OCI-LY7 (cell line): ENCODE results near the gene DAPK2.

Experiments
- CTCF ChIP-seq: fragments of 200-600 bp; sonication (generic); conservative IDR thresholded peaks from 2 replicates; pipeline ENCODE4 v1.5.1; 2014; ENCODE audit warnings: mild to moderate bottlenecking, antibody characterized with exemption, low read length, moderate library complexity, mixed read lengths
- EZH2phosphoT487 ChIP-seq: fragments of 200-600 bp; sonication (generic); IDR thresholded peaks from 2 replicates; pipeline ENCODE4 v1.6.1; 2018; ENCODE audit warnings: low read depth, borderline replicate concordance, mild to moderate bottlenecking, mixed run types, antibody characterized with exemption, low read length, moderate library complexity, mixed read lengths

GRCh38 chr15:63864186-63864585 is 182.1 kb downstream of the DAPK2 start:
- no peak for TF ChIP-seq CTCF
- TF ChIP-seq EZH2phosphoT487, result no peak
